HFF-Myc (cell line): Measurements from ENCODE around the gene DNAJB5.

Experiments
- DNase-seq: peaks from one replicate; pipeline ENCODE4 v3.0.0-alpha.2; 2011; ENCODE audit warnings: low read depth; ENCODE audit errors: extremely low read depth
- H3K4me3 ChIP-seq: replicated peaks from 2 replicates; pipeline ENCODE4 v1.5.1; 2011; ENCODE audit warnings: low read depth, mild to moderate bottlenecking, control low read depth, low read length
- TF ChIP-seq, protein P1 (sequence below): IDR thresholded peaks from 2 replicates; pipeline ENCODE4 v1.5.1; 2012; ENCODE audit warnings: mild to moderate bottlenecking, low read depth, low read length, control low read depth; ENCODE audit errors: missing control alignments

The DNAJB5 gene

GRCh38 chr9:34994900-34995669 lies 5.5 kb downstream of the DNAJB5 start:
- TF ChIP-seq, protein P1, sequence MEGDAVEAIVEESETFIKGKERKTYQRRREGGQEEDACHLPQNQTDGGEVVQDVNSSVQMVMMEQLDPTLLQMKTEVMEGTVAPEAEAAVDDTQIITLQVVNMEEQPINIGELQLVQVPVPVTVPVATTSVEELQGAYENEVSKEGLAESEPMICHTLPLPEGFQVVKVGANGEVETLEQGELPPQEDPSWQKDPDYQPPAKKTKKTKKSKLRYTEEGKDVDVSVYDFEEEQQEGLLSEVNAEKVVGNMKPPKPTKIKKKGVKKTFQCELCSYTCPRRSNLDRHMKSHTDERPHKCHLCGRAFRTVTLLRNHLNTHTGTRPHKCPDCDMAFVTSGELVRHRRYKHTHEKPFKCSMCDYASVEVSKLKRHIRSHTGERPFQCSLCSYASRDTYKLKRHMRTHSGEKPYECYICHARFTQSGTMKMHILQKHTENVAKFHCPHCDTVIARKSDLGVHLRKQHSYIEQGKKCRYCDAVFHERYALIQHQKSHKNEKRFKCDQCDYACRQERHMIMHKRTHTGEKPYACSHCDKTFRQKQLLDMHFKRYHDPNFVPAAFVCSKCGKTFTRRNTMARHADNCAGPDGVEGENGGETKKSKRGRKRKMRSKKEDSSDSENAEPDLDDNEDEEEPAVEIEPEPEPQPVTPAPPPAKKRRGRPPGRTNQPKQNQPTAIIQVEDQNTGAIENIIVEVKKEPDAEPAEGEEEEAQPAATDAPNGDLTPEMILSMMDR: no peak
- no peak overlapping the region for H3K4me3 ChIP-seq
- DNase-seq: no peak

- TF ChIP-seq, protein P1: no peak
- H3K4me3 ChIP-seq: no peak overlapping the region
- no peak for DNase-seq
These were observed 6.1 kb downstream of the DNAJB5 start for GRCh38 chr9:34995670-34996060.

- TF ChIP-seq, protein P1: no peak
- H3K4me3 ChIP-seq: no peak overlapping the region
- no peak for DNase-seq
These were observed 6.8 kb downstream of the DNAJB5 start for GRCh38 chr9:34996181-34996904.

GRCh38 chr9:34996905-34997279 lies 7.3 kb downstream of the DNAJB5 start:
- DNase-seq: no peak
- TF ChIP-seq, protein P1: no peak
- H3K4me3 ChIP-seq: no peak overlapping the region

GRCh38 chr9:34997379-34997781 lies 7.8 kb downstream of the DNAJB5 start:
- TF ChIP-seq, protein P1: no peak
- H3K4me3 ChIP-seq: no peak overlapping the region
- no peak for DNase-seq

DNA sequence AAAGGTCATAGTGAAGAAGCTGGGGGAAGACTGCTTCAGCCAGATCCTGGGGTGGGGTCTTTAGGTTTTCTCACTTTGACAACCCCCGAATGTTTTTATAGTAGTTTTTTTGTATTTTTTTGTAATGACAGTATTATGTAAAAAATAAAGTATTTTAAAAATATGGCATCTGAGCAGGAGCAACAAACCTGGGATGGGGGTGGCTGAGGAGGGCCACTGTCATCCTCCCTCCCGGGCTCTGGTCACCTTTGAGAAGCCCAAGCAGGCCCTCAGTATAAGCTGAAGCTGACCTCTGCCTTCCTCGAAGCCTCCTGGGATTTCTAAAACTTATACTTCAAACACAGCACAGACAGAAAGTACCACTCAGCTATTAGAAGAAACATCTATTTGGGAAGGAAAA lies 8.7 kb downstream of the DNAJB5 start:
- no peak for DNase-seq
- TF ChIP-seq, protein P1: no peak
- no peak overlapping the region for H3K4me3 ChIP-seq

DNA sequence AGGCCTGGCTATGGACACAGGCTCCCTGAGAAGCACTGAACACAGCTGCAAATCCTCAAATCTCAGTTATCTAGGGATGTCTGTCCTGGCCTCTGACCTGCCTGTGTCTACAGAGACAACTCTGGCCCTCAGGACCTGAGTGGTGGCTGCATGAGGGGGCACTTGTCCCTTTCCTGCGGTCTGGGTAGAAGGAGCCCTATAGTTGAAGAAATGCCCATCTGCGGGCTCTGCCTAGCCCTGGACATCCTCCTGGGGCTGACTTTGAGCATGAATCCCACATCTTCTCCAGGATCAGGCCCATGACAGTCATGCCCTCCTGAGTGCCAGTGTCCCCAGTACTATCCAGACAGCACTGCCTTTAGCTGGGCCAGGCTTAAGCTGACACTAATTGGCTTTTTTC lies 10.0 kb downstream of the DNAJB5 start:
- TF ChIP-seq, protein P1: no peak
- H3K4me3 ChIP-seq: no peak overlapping the region
- DNase-seq: no peak
